ENCODE results near the gene PPARA.

DNA sequence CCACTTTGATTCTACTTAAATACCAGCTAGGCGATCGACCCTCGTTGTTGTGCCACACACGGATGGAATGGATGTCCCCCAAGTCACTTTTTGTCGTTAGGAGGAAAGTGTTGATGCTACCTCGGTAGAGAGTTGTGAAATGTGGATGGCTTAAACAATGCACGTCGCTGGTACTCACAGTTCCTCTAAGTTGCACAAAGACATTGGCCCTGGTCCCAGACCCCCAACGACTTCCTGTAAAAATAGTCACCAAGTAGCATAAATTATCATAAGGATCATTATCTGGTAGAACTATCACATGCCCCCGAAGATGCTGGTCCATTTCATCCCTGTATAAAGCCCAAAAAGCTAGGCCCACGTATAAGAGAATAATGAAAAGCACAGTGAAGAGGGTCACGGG, 109.0 kb downstream of the PPARA start:
- TF ChIP-seq, protein P1, sequence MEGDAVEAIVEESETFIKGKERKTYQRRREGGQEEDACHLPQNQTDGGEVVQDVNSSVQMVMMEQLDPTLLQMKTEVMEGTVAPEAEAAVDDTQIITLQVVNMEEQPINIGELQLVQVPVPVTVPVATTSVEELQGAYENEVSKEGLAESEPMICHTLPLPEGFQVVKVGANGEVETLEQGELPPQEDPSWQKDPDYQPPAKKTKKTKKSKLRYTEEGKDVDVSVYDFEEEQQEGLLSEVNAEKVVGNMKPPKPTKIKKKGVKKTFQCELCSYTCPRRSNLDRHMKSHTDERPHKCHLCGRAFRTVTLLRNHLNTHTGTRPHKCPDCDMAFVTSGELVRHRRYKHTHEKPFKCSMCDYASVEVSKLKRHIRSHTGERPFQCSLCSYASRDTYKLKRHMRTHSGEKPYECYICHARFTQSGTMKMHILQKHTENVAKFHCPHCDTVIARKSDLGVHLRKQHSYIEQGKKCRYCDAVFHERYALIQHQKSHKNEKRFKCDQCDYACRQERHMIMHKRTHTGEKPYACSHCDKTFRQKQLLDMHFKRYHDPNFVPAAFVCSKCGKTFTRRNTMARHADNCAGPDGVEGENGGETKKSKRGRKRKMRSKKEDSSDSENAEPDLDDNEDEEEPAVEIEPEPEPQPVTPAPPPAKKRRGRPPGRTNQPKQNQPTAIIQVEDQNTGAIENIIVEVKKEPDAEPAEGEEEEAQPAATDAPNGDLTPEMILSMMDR (IDR thresholded peaks at IDR 0.05; ENCODE audit: low read length) = no peak
- no peak for TF ChIP-seq EZH2 (IDR thresholded peaks at IDR 0.05; ENCODE audit: borderline replicate concordance, low read length)

Measured in OCI-LY1 (cell line).